ENCODE results near the gene MAFG. TPM values are rescaled to one million over a fixed set of nuclear protein-coding genes. Genes with fewer than 3 reads are reported as not detected.

The MAFG gene
- total RNA-seq, 1 experiment from 2014 or later, result 49.7 TPM

GRCh38 chr17:81962499-81963441 lies 35.2 kb upstream of the MAFG start:
- BruUV-seq (replicated peaks), result no TSS peak
- intact Hi-C loops (cut with micrococcal nuclease; ENCODE audit: unreplicated experiment), result no loop called here
- Histone ChIP-seq H3K27ac (ENCODE audit: low read depth, low read length, poor library complexity, severe bottlenecking) (no peak overlapping the region), H3K36me3 (ENCODE audit: insufficient read depth, low read length, poor library complexity, severe bottlenecking) (no peaks in the 10 kb centered on the region), H3K9me3 (ENCODE audit: low read depth, low read length, poor library complexity, severe bottlenecking) (no peaks in the 10 kb centered on the region), H3K4me1 (ENCODE audit: insufficient read depth, low read length, poor library complexity, severe bottlenecking) (peaks cover 4% of the 10 kb centered on the region), H3K27me3 (replicated peaks; ENCODE audit: insufficient read depth, low read depth, low read length, poor library complexity) (peaks cover 48% of the 10 kb centered on the region), H3K4me3 (ENCODE audit: low read depth, low read length, poor library complexity, severe bottlenecking) (no peak overlapping the region)
- ChIA-PET CTCF (no interaction called here), POLR2A (ENCODE audit: low non-redundant PET) (no interaction called here)
- DNase-seq (ENCODE audit: low spot score), result no peak
- TF ChIP-seq EZH2 (IDR thresholded peaks at IDR 0.05; ENCODE audit: borderline replicate concordance, low read depth, low read length, poor library complexity, severe bottlenecking), result peak; percentile 10
- no peak for TF ChIP-seq CTCF (conservative IDR thresholded peaks at IDR 0.05; ENCODE audit: low read depth, low read length)

- H3K27ac ChIP-seq (ENCODE audit: low read depth, low read length, poor library complexity, severe bottlenecking), result no peak overlapping the region
- no TSS peak for BruUV-seq (replicated peaks)
- CTCF ChIA-PET, result no interaction called here
- no peaks in the 10 kb centered on the region for H3K9me3 ChIP-seq (ENCODE audit: low read depth, low read length, poor library complexity, severe bottlenecking)
- intact Hi-C loops (cut with micrococcal nuclease; ENCODE audit: unreplicated experiment), result no loop called here
- no peaks in the 10 kb centered on the region for H3K4me1 ChIP-seq (ENCODE audit: insufficient read depth, low read length, poor library complexity, severe bottlenecking)
- TF ChIP-seq CTCF (conservative IDR thresholded peaks at IDR 0.05; ENCODE audit: low read depth, low read length) (no peak), EZH2 (IDR thresholded peaks at IDR 0.05; ENCODE audit: borderline replicate concordance, low read depth, low read length, poor library complexity, severe bottlenecking) (peak; percentile 76)
- no peak overlapping the region for H3K4me3 ChIP-seq (ENCODE audit: low read depth, low read length, poor library complexity, severe bottlenecking)
- DNase-seq (ENCODE audit: low spot score), result no peak
- H3K27me3 ChIP-seq (replicated peaks; ENCODE audit: insufficient read depth, low read depth, low read length, poor library complexity), result peaks cover 48% of the 10 kb centered on the region
- H3K36me3 ChIP-seq (ENCODE audit: insufficient read depth, low read length, poor library complexity, severe bottlenecking), result no peaks in the 10 kb centered on the region
- POLR2A ChIA-PET (ENCODE audit: low non-redundant PET), result no interaction called here
Observed at GRCh38 chr17:81961521-81962498, 34.3 kb upstream of the MAFG start.

GRCh38 chr17:81961087-81961511 lies 33.6 kb upstream of the MAFG start, which contains the start of gene NOTUM:
NOTUM (minus strand) TSS chr17:81961187; CDS start chr17:81960909, 278 bp downstream.
- TF ChIP-seq CTCF (conservative IDR thresholded peaks at IDR 0.05; ENCODE audit: low read depth, low read length) (0 out of 2 replicates have a peak, but pooled peaks have one; percentile 13), EZH2 (IDR thresholded peaks at IDR 0.05; ENCODE audit: borderline replicate concordance, low read depth, low read length, poor library complexity, severe bottlenecking) (no peak)
- Histone ChIP-seq H3K9me3 (ENCODE audit: low read depth, low read length, poor library complexity, severe bottlenecking) (no peaks in the 10 kb centered on the region), H3K36me3 (ENCODE audit: insufficient read depth, low read length, poor library complexity, severe bottlenecking) (no peaks in the 10 kb centered on the region), H3K4me3 (ENCODE audit: low read depth, low read length, poor library complexity, severe bottlenecking) (peak within 1 kb of the TSS; percentile 31), H3K4me1 (ENCODE audit: insufficient read depth, low read length, poor library complexity, severe bottlenecking) (no peaks in the 10 kb centered on the region), H3K27ac (ENCODE audit: low read depth, low read length, poor library complexity, severe bottlenecking) (no peak within 1 kb of the TSS), H3K27me3 (replicated peaks; ENCODE audit: insufficient read depth, low read depth, low read length, poor library complexity) (peaks cover 48% of the 10 kb centered on the region)
- DNase-seq (ENCODE audit: low spot score), result peak; percentile 67
- BruUV-seq (replicated peaks), result no TSS peak
- ChIA-PET CTCF (no interaction called here), POLR2A (ENCODE audit: low non-redundant PET) (no interaction called here)
- intact Hi-C loops (cut with micrococcal nuclease; ENCODE audit: unreplicated experiment), result no loop called here
